ENCODE results near the gene LRRC10B.

Gene LRRC10B

DNA sequence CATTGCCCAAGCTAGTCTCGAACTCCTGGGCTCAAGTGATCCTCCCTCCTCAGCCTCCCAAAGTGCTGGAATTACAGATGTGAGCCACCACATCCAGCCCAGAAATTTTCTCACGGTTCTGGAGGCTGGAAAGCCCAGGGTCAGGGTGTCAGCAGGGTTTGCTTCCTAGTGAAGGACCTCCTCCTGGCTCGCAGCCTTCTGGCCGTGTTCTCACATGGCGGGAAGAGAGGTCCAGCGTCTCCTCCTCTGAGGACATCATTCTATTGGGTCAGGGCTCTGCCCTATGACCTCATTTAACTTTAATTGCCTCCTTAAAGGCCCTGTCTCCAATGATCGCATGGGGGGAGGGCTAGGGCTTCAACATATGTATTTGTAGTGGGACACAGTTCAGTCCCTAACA, 40.5 kb upstream of the LRRC10B start:
- H3K36me3 ChIP-seq (ENCODE audit: insufficient read depth, low read length), result no peaks in the 10 kb centered on the region; the same call in 1 of the 2 replicates
- no peaks in the 10 kb centered on the region for H3F3A ChIP-seq (ENCODE audit: insufficient read depth, low read length)

DNA sequence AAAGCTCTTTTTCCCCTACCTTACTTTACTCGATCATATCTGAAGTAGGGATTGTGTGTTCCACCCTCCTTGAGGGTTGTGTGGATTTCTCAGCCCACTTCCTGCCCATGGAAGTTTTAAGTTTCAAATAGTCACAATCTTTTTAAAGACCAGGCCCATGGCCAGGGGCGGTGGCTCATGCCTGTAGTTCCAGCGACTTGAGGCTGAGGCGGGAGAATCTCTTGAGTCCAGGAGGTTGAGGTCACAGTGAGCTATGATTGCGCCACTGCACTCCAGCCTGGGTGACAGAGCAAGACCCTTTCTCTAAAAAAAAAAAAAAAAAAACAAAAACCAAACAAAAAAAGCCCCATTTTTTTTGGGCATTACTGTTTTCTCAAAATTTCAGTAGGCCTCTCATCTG, 36.3 kb upstream of the LRRC10B start:
- H3K4me2 ChIP-seq (ENCODE audit: low read length), result no peak overlapping the region
- H3K4me3 ChIP-seq (ENCODE audit: low read depth, low read length, poor library complexity, severe bottlenecking), result no peak overlapping the region

More for the DNA sequence above, 40.5 kb upstream of the LRRC10B start:
- Histone ChIP-seq H4K20me1 (ENCODE audit: insufficient read depth, low read length) (no peaks in the 10 kb centered on the region), H3K79me2 (ENCODE audit: insufficient read depth, low read length) (no peaks in the 10 kb centered on the region), H3K4me3 (ENCODE audit: low read depth, low read length, poor library complexity, severe bottlenecking) (no peak overlapping the region), H3K9ac (ENCODE audit: low read length) (no peak overlapping the region), H2AFZ (ENCODE audit: low read length) (no peak overlapping the region), H3K9me3 (ENCODE audit: low read length) (peaks cover 3% of the 10 kb centered on the region; the same call in 1 of the 2 replicates), H3K4me1 (ENCODE audit: insufficient read depth, low read length, severe bottlenecking) (no peaks in the 10 kb centered on the region), H3K27me3 (ENCODE audit: insufficient read depth, low read length) (no peaks in the 10 kb centered on the region), H3K27ac (ENCODE audit: low read depth, low read length, poor library complexity, severe bottlenecking) (no peak overlapping the region), H3K9me2 (ENCODE audit: low read depth, low read length) (no peaks in the 10 kb centered on the region), H3K4me2 (ENCODE audit: low read length) (no peak overlapping the region)
- TF ChIP-seq EZH2 (IDR thresholded peaks at IDR 0.05; ENCODE audit: borderline replicate concordance, low read length), result no peak
- TF ChIP-seq, protein P1, sequence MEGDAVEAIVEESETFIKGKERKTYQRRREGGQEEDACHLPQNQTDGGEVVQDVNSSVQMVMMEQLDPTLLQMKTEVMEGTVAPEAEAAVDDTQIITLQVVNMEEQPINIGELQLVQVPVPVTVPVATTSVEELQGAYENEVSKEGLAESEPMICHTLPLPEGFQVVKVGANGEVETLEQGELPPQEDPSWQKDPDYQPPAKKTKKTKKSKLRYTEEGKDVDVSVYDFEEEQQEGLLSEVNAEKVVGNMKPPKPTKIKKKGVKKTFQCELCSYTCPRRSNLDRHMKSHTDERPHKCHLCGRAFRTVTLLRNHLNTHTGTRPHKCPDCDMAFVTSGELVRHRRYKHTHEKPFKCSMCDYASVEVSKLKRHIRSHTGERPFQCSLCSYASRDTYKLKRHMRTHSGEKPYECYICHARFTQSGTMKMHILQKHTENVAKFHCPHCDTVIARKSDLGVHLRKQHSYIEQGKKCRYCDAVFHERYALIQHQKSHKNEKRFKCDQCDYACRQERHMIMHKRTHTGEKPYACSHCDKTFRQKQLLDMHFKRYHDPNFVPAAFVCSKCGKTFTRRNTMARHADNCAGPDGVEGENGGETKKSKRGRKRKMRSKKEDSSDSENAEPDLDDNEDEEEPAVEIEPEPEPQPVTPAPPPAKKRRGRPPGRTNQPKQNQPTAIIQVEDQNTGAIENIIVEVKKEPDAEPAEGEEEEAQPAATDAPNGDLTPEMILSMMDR (IDR thresholded peaks at IDR 0.05; ENCODE audit: low read length), result no peak

DNA sequence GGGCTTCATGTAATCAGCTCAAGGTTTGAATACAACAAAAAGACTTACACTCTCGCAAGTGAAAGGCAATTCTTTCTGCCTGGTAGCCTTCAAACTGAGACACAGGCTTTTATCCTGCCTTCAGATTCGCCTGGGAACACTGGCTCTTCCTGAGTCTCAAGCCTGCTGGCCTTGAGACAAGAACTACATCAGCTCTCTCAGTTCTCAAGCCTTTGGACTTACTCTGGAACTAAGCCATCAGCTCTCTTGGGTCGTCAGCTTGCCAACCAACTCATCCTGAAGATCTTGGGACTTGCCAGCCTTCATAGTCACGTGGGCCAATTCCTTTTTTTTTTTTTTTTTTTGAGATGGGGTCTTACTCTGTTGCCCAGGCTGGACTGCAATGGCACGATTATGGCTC, 35.7 kb upstream of the LRRC10B start:
- Histone ChIP-seq H3K9me3 (ENCODE audit: low read length) (no peaks in the 10 kb centered on the region), H2AFZ (ENCODE audit: low read length) (no peak overlapping the region), H3K27ac (ENCODE audit: low read depth, low read length, poor library complexity, severe bottlenecking) (no peak overlapping the region), H3K4me1 (ENCODE audit: insufficient read depth, low read length, severe bottlenecking) (no peaks in the 10 kb centered on the region), H3K4me3 (ENCODE audit: low read depth, low read length, poor library complexity, severe bottlenecking) (no peak overlapping the region), H3K79me2 (ENCODE audit: insufficient read depth, low read length) (no peaks in the 10 kb centered on the region), H3F3A (ENCODE audit: insufficient read depth, low read length) (no peaks in the 10 kb centered on the region), H3K4me2 (ENCODE audit: low read length) (no peak overlapping the region), H3K9ac (ENCODE audit: low read length) (no peak overlapping the region), H3K27me3 (ENCODE audit: insufficient read depth, low read length) (no peaks in the 10 kb centered on the region), H3K36me3 (ENCODE audit: insufficient read depth, low read length) (no peaks in the 10 kb centered on the region; the same call in 1 of the 2 replicates), H3K9me2 (ENCODE audit: low read depth, low read length) (no peaks in the 10 kb centered on the region), H4K20me1 (ENCODE audit: insufficient read depth, low read length) (no peaks in the 10 kb centered on the region)
- TF ChIP-seq, protein P1 (IDR thresholded peaks at IDR 0.05; ENCODE audit: low read length), result no peak
- no peak for TF ChIP-seq EZH2 (IDR thresholded peaks at IDR 0.05; ENCODE audit: borderline replicate concordance, low read length)

More for the DNA sequence above, 36.3 kb upstream of the LRRC10B start:
- Histone ChIP-seq H3K9me3 (ENCODE audit: low read length) (no peaks in the 10 kb centered on the region), H2AFZ (ENCODE audit: low read length) (no peak overlapping the region), H3K79me2 (ENCODE audit: insufficient read depth, low read length) (no peaks in the 10 kb centered on the region), H3K27me3 (ENCODE audit: insufficient read depth, low read length) (no peaks in the 10 kb centered on the region), H3F3A (ENCODE audit: insufficient read depth, low read length) (no peaks in the 10 kb centered on the region), H3K9ac (ENCODE audit: low read length) (no peak overlapping the region), H3K9me2 (ENCODE audit: low read depth, low read length) (no peaks in the 10 kb centered on the region), H4K20me1 (ENCODE audit: insufficient read depth, low read length) (no peaks in the 10 kb centered on the region), H3K27ac (ENCODE audit: low read depth, low read length, poor library complexity, severe bottlenecking) (no peak overlapping the region), H3K36me3 (ENCODE audit: insufficient read depth, low read length) (no peaks in the 10 kb centered on the region; the same call in 1 of the 2 replicates), H3K4me1 (ENCODE audit: insufficient read depth, low read length, severe bottlenecking) (no peaks in the 10 kb centered on the region)
- TF ChIP-seq, protein P1 (IDR thresholded peaks at IDR 0.05; ENCODE audit: low read length), result no peak
- no peak for TF ChIP-seq EZH2 (IDR thresholded peaks at IDR 0.05; ENCODE audit: borderline replicate concordance, low read length)
